Measurements from ENCODE around the gene VANGL2. TPM values are rescaled to one million over a fixed set of nuclear protein-coding genes. Genes with fewer than 3 reads are reported as not detected.

Gene VANGL2
- polyA plus RNA-seq, 2 donors, result 4.5 to 6.8 TPM

DNA sequence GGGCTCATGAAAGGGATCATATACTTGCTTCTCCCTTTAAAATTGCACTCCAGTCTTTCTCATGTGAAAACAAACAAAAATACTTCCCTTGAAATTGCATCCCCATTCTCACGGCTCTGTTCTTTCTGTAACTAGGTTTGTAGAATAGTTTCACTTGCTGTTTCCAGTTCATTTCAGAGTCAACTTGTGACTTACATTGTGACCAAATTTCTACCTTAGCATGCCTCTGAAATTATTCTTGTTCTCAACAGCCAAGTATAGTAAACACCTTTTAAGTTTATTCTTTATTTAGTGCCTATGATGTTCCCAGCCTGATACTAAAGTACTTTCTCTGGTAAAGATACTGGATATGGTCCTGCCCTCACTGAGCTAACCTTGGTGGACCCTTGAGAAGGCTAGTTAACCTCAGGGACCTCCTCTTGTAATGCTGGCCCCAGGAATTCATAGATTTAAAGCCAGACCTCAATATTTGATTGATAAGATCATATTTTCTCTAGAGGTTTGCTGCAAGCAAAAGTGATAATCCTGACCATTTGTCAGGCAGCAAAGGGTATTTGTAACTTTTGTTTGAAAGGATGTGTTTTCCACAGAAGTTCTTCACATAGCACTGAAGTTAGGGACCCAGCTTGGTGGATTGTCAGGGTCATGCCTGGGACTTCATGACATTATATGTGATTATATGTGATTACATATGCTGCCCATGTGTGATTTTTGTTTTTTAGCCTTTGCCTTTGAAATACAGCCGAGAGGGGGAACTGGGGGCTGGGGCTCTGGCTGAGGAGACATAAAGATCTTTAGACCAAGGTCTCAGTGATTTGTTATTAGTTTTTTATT lies 29.6 kb downstream of the VANGL2 start:
- Histone ChIP-seq H3K36me3 (ENCODE audit: control insufficient read depth in 2 of 2, insufficient read depth in 2 of 2, low read length in 1 of 2) (peaks cover 0 to 5% of the 10 kb centered on the region in 2 donors), H3K4me1 (ENCODE audit: control insufficient read depth in 2 of 2, insufficient read depth in 2 of 2, low read length in 1 of 2) (peaks cover 0 to 3% of the 10 kb centered on the region in 2 donors), H3K27ac (ENCODE audit: low read depth in 2 of 2, low read length in 1 of 2) (no peak overlapping the region), H3K4me3 (ENCODE audit: low read depth in 1 of 2, low read length in 2 of 2) (no peak overlapping the region), H3K9me3 (ENCODE audit: control insufficient read depth in 2 of 2, insufficient read depth in 1 of 2, low read depth in 1 of 2, low read length in 1 of 2) (no peaks in the 10 kb centered on the region), H3K27me3 (ENCODE audit: control insufficient read depth in 1 of 2, insufficient read depth in 2 of 2, low read length in 2 of 2) (no peaks in the 10 kb centered on the region)
- WGBS, 2 donors, result 65 to 67% methylated on average over 2 of the region's 2 CpGs

- WGBS, 2 donors, result 84 to 87% methylated on average over 5 of the region's 5 CpGs
- Histone ChIP-seq H3K4me1 (ENCODE audit: control insufficient read depth in 2 of 2, insufficient read depth in 2 of 2, low read length in 1 of 2) (peaks cover 0 to 3% of the 10 kb centered on the region in 2 donors), H3K27me3 (ENCODE audit: control insufficient read depth in 1 of 2, insufficient read depth in 2 of 2, low read length in 2 of 2) (no peaks in the 10 kb centered on the region), H3K4me3 (ENCODE audit: low read depth in 1 of 2, low read length in 2 of 2) (no peak overlapping the region), H3K27ac (ENCODE audit: low read depth in 2 of 2, low read length in 1 of 2) (no peak overlapping the region), H3K9me3 (ENCODE audit: control insufficient read depth in 2 of 2, insufficient read depth in 1 of 2, low read depth in 1 of 2, low read length in 1 of 2) (no peaks in the 10 kb centered on the region), H3K36me3 (ENCODE audit: control insufficient read depth in 2 of 2, insufficient read depth in 2 of 2, low read length in 1 of 2) (peaks cover 0 to 1% of the 10 kb centered on the region in 2 donors)
These were observed 30.6 kb downstream of the VANGL2 start for GRCh38 chr1:160431006-160431405.

GRCh38 chr1:160431571-160431970 lies 31.2 kb downstream of the VANGL2 start:
- H3K27me3 ChIP-seq (ENCODE audit: control insufficient read depth in 1 of 2, insufficient read depth in 2 of 2, low read length in 2 of 2), result no peaks in the 10 kb centered on the region
- no peak overlapping the region for H3K4me3 ChIP-seq (ENCODE audit: low read depth in 1 of 2, low read length in 2 of 2)
- H3K36me3 ChIP-seq (ENCODE audit: control insufficient read depth in 2 of 2, insufficient read depth in 2 of 2, low read length in 1 of 2), result no peaks in the 10 kb centered on the region
- WGBS, 2 donors, result 89 to 90% methylated on average over 2 of the region's 2 CpGs
- no peaks in the 10 kb centered on the region for H3K9me3 ChIP-seq (ENCODE audit: control insufficient read depth in 2 of 2, insufficient read depth in 1 of 2, low read depth in 1 of 2, low read length in 1 of 2)
- H3K4me1 ChIP-seq (ENCODE audit: control insufficient read depth in 2 of 2, insufficient read depth in 2 of 2, low read length in 1 of 2), result peaks cover 0 to 3% of the 10 kb centered on the region in 2 donors
- H3K27ac ChIP-seq (ENCODE audit: low read depth in 2 of 2, low read length in 1 of 2), result no peak overlapping the region

DNA sequence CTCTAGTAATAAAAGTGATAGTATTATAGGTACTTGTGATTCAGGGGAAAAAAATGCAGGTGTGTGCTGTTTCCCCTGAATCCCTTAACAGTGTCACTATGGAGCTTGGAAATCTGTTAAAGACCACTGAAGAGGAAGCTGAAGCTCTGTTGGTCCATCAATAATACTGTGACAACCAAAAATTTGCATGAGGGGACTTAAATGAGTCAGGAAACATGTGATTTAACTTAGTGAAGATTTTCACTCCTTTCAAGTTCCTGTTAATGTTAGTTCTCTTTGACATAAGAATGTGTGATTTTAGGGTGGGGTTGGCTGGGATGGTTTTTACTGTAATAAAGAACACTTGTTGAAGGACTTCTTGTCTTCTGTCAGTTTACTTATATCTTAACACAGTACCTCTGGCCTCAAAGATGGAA lies 32.0 kb downstream of the VANGL2 start:
- Histone ChIP-seq H3K4me1 (ENCODE audit: control insufficient read depth in 2 of 2, insufficient read depth in 2 of 2, low read length in 1 of 2) (peaks cover 0 to 3% of the 10 kb centered on the region in 2 donors), H3K27ac (ENCODE audit: low read depth in 2 of 2, low read length in 1 of 2) (no peak overlapping the region), H3K4me3 (ENCODE audit: low read depth in 1 of 2, low read length in 2 of 2) (no peak overlapping the region), H3K27me3 (ENCODE audit: control insufficient read depth in 1 of 2, insufficient read depth in 2 of 2, low read length in 2 of 2) (no peaks in the 10 kb centered on the region), H3K9me3 (ENCODE audit: control insufficient read depth in 2 of 2, insufficient read depth in 1 of 2, low read depth in 1 of 2, low read length in 1 of 2) (no peaks in the 10 kb centered on the region), H3K36me3 (ENCODE audit: control insufficient read depth in 2 of 2, insufficient read depth in 2 of 2, low read length in 1 of 2) (no peaks in the 10 kb centered on the region)

GRCh38 chr1:160436966-160437365 lies 36.6 kb downstream of the VANGL2 start:
- Histone ChIP-seq H3K27me3 (ENCODE audit: control insufficient read depth in 1 of 2, insufficient read depth in 2 of 2, low read length in 2 of 2) (no peaks in the 10 kb centered on the region), H3K4me1 (ENCODE audit: control insufficient read depth in 2 of 2, insufficient read depth in 2 of 2, low read length in 1 of 2) (no peaks in the 10 kb centered on the region), H3K27ac (ENCODE audit: low read depth in 2 of 2, low read length in 1 of 2) (no peak overlapping the region), H3K9me3 (ENCODE audit: control insufficient read depth in 2 of 2, insufficient read depth in 1 of 2, low read depth in 1 of 2, low read length in 1 of 2) (no peaks in the 10 kb centered on the region), H3K36me3 (ENCODE audit: control insufficient read depth in 2 of 2, insufficient read depth in 2 of 2, low read length in 1 of 2) (no peaks in the 10 kb centered on the region), H3K4me3 (ENCODE audit: low read depth in 1 of 2, low read length in 2 of 2) (no peak overlapping the region)
- WGBS, 2 donors, result 64 to 72% methylated on average over 2 of the region's 2 CpGs

DNA sequence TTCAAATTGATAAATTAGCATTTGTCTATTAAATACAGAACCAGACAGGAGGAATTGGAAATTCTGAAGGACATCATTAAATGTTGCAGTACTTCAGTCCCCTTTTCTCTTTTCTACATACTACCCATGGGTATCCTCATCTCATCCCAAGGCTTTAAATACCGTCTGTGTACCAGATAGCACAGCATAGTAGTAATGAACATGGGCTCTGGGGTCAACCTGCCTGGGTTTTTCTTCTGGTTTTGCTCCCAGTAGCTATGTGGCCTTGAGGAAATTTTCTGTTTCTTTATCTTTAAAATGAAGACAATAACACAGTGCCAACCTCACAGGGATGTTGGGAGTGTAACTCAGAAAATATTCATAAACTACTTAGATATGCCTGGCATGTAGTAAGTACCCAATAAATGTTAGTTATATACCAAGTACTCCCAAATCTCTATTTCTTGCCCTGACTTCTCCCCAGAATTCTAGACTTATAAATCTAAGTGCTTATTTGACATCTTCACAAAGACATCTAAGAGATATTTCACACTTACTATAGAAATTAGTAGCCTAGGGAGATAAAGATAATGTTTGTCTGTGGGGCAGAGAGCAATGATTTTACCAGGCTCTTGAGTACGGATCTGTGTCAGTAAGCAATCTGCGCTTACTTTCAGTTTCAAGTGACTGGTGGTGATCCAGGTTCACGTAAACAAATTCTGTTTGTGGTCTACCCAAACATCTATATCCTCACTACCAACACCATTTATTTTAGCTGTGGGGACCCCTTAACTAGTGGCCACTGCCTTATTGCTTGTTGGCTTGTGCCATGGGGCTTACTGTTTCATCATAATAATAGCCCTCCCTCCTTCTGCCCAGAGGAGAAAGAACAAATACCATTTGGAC lies 37.3 kb downstream of the VANGL2 start:
- Histone ChIP-seq H3K4me3 (ENCODE audit: low read depth in 1 of 2, low read length in 2 of 2) (no peak overlapping the region), H3K9me3 (ENCODE audit: control insufficient read depth in 2 of 2, insufficient read depth in 1 of 2, low read depth in 1 of 2, low read length in 1 of 2) (no peaks in the 10 kb centered on the region), H3K27ac (ENCODE audit: low read depth in 2 of 2, low read length in 1 of 2) (no peak overlapping the region), H3K4me1 (ENCODE audit: control insufficient read depth in 2 of 2, insufficient read depth in 2 of 2, low read length in 1 of 2) (no peaks in the 10 kb centered on the region), H3K36me3 (ENCODE audit: control insufficient read depth in 2 of 2, insufficient read depth in 2 of 2, low read length in 1 of 2) (no peaks in the 10 kb centered on the region), H3K27me3 (ENCODE audit: control insufficient read depth in 1 of 2, insufficient read depth in 2 of 2, low read length in 2 of 2) (no peaks in the 10 kb centered on the region)
- 51 to 62% methylated on average over 4 of the region's 4 CpGs for WGBS, 2 donors

DNA sequence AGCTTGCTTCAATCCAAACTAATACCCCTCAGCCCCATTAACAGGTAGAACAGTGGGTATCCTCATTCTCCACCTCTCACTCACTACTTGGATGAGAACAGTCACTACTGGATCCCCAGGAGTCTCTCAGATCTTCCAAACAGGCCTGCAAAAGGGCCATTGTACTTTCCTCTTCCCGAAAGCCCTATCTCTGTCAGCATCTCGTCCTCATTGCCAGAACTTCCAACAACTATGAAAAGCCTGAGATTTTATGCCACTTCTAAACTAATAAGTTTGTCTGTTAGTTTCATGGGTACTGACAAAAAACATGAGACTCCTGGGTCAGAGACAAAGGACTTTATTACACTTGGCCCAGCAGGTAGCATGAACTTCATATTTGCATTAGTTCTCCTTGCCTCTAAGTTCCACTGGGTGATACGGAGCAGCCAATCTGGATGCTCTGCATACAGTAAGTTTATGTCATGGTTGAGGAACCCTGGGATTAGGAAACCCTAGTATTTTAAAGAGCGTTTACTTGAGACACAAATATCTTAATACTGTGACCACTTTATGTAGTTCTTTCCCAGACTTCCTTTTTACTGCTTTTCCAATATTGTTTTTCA lies 38.1 kb downstream of the VANGL2 start:
- Histone ChIP-seq H3K27ac (ENCODE audit: low read depth in 2 of 2, low read length in 1 of 2) (no peak overlapping the region), H3K27me3 (ENCODE audit: control insufficient read depth in 1 of 2, insufficient read depth in 2 of 2, low read length in 2 of 2) (no peaks in the 10 kb centered on the region), H3K4me1 (ENCODE audit: control insufficient read depth in 2 of 2, insufficient read depth in 2 of 2, low read length in 1 of 2) (no peaks in the 10 kb centered on the region), H3K36me3 (ENCODE audit: control insufficient read depth in 2 of 2, insufficient read depth in 2 of 2, low read length in 1 of 2) (no peaks in the 10 kb centered on the region), H3K9me3 (ENCODE audit: control insufficient read depth in 2 of 2, insufficient read depth in 1 of 2, low read depth in 1 of 2, low read length in 1 of 2) (no peaks in the 10 kb centered on the region), H3K4me3 (ENCODE audit: low read depth in 1 of 2, low read length in 2 of 2) (no peak overlapping the region)
- 84 to 87% methylated on average over 4 of the region's 4 CpGs for WGBS, 2 donors

DNA sequence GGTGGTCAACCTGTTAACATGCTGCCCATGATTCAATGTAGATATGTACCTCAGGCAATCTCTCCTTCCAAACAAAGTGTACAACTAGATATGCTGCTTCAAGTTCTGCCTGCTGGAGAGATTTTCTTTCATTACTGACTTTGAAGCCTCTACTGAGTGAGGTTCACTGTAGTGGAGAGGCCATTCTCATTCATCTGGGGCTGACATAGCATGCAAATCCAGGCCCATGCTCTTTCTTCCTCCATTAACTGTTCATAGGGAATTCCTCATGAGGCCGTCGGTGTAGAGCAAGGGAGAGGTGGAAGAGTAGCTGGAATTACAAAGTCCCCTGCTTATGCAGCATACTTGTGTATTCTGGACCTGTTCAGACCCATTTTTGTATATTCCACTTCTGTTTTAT lies 38.6 kb downstream of the VANGL2 start:
- WGBS, 2 donors, result 89 to 97% methylated on average over 2 of the region's 2 CpGs
- Histone ChIP-seq H3K4me3 (ENCODE audit: low read depth in 1 of 2, low read length in 2 of 2) (no peak overlapping the region), H3K27me3 (ENCODE audit: control insufficient read depth in 1 of 2, insufficient read depth in 2 of 2, low read length in 2 of 2) (no peaks in the 10 kb centered on the region), H3K9me3 (ENCODE audit: control insufficient read depth in 2 of 2, insufficient read depth in 1 of 2, low read depth in 1 of 2, low read length in 1 of 2) (no peaks in the 10 kb centered on the region), H3K36me3 (ENCODE audit: control insufficient read depth in 2 of 2, insufficient read depth in 2 of 2, low read length in 1 of 2) (no peaks in the 10 kb centered on the region), H3K4me1 (ENCODE audit: control insufficient read depth in 2 of 2, insufficient read depth in 2 of 2, low read length in 1 of 2) (no peaks in the 10 kb centered on the region), H3K27ac (ENCODE audit: low read depth in 2 of 2, low read length in 1 of 2) (no peak overlapping the region)

GRCh38 chr1:160439718-160440117 lies 39.4 kb downstream of the VANGL2 start:
- Histone ChIP-seq H3K27ac (ENCODE audit: low read depth in 2 of 2, low read length in 1 of 2) (no peak overlapping the region), H3K4me3 (ENCODE audit: low read depth in 1 of 2, low read length in 2 of 2) (no peak overlapping the region), H3K36me3 (ENCODE audit: control insufficient read depth in 2 of 2, insufficient read depth in 2 of 2, low read length in 1 of 2) (no peaks in the 10 kb centered on the region), H3K9me3 (ENCODE audit: control insufficient read depth in 2 of 2, insufficient read depth in 1 of 2, low read depth in 1 of 2, low read length in 1 of 2) (no peaks in the 10 kb centered on the region), H3K4me1 (ENCODE audit: control insufficient read depth in 2 of 2, insufficient read depth in 2 of 2, low read length in 1 of 2) (no peaks in the 10 kb centered on the region), H3K27me3 (ENCODE audit: control insufficient read depth in 1 of 2, insufficient read depth in 2 of 2, low read length in 2 of 2) (no peaks in the 10 kb centered on the region)
- WGBS, 2 donors, result 56 to 69% methylated on average over 2 of the region's 2 CpGs

Measured in esophagus (tissue), 2 donors.